H1 (cell line): Measurements from ENCODE around the gene ZFP36L1. TPM values are rescaled to one million over a fixed set of nuclear protein-coding genes. Genes with fewer than 3 reads are reported as not detected.

Experiments used
- CTCF ChIA-PET: fragments of 300-600 bp; sonication (Branson Sonifier 250); formaldehyde crosslinking; loops from one replicate; lab custom pipeline; 2021; ENCODE audit not compliant: partially characterized antibody; lab: Charles Lee
- POLR2A ChIA-PET: fragments of 300-600 bp; sonication (Branson Sonifier 250); formaldehyde crosslinking; loops from one replicate; lab custom pipeline; 2021; ENCODE audit warnings: inconsistent platforms; ENCODE audit not compliant: partially characterized antibody; lab: Charles Lee
- DNase-seq, 2 experiments: peaks; one replicate each; pipeline versions ENCODE4 v3.0.0 to v3.0.0-alpha.2; 2010 to 2022; ENCODE audit warnings: low spot score in 2 of 2, low read depth in 1 of 2, mixed read lengths in 1 of 2
- FAIRE-seq: peaks from 2 replicates; lab custom pipeline; 2011; peaks lifted over from hg19 to GRCh38; lab: Jason Lieb, UNC
- H2AFZ ChIP-seq: 2 replicates; pipeline ENCODE4 v1.8.1; 2012; ENCODE audit warnings: low read length, inconsistent platforms
- H2AK5ac ChIP-seq: 2 replicates; pipeline ENCODE4 v1.6.1; 2013; ENCODE audit warnings: low read depth, low read length
- H2BK120ac ChIP-seq: replicated peaks from 2 replicates; pipeline ENCODE3; 2013; ENCODE audit warnings: low read depth, low read length, inconsistent platforms
- H2BK12ac ChIP-seq: 2 replicates; pipeline ENCODE4 v1.6.1; 2013; ENCODE audit warnings: low read depth, low read length
- H2BK15ac ChIP-seq: 2 replicates; pipeline ENCODE4 v1.6.1; 2013; ENCODE audit warnings: low read length
- H2BK20ac ChIP-seq: 2 replicates; pipeline ENCODE4 v1.6.1; 2013; ENCODE audit warnings: low read length
- H2BK5ac ChIP-seq: 2 replicates; pipeline ENCODE4 v1.6.1; 2013; ENCODE audit warnings: low read depth, low read length
- H3K14ac ChIP-seq: 2 replicates; pipeline ENCODE4 v1.6.1; 2013; ENCODE audit warnings: inconsistent platforms; ENCODE audit not compliant: insufficient read length
- H3K18ac ChIP-seq: 2 replicates; pipeline ENCODE4 v1.6.1; 2013; ENCODE audit warnings: low read length; ENCODE audit errors: extremely low read depth
- H3K23ac ChIP-seq: 2 replicates; pipeline ENCODE4 v1.6.1; 2013; ENCODE audit warnings: inconsistent platforms; ENCODE audit not compliant: insufficient read length
- H3K23me2 ChIP-seq: 2 replicates; pipeline ENCODE4 v1.6.1; 2013; ENCODE audit warnings: low read depth, low read length
- H3K27ac ChIP-seq: 2 replicates; pipeline ENCODE4 v1.6.1; 2011; ENCODE audit warnings: low read depth, low read length, inconsistent platforms
- H3K27me3 ChIP-seq, 4 experiments: replicated peaks in 1 of 4; 1 replicate in 1 of 4; 2 replicates in 3 of 4; pipeline versions ENCODE4 v1.6.1 to v1.8.1; 2011 to 2013; ENCODE audit warnings: low read length in 3 of 4, mild to moderate bottlenecking in 3 of 4, inconsistent platforms in 2 of 4, mixed read lengths in 2 of 4, moderate library complexity in 1 of 4; ENCODE audit not compliant: control insufficient read depth in 3 of 4, insufficient read depth in 3 of 4; ENCODE audit errors: extremely low read depth in 1 of 4
- H3K36me3 ChIP-seq, 4 experiments: 2 replicates each; pipeline versions ENCODE4 v1.6.1 to v1.8.1; 2011 to 2013; ENCODE audit warnings: mild to moderate bottlenecking in 4 of 4, low read length in 3 of 4, moderate library complexity in 2 of 4, control low read depth in 1 of 4, inconsistent platforms in 1 of 4; ENCODE audit not compliant: insufficient read depth in 4 of 4, control insufficient read depth in 2 of 4
- H3K4ac ChIP-seq: replicated peaks from 2 replicates; pipeline ENCODE3; 2013; ENCODE audit warnings: low read length, low read depth, mixed read lengths, inconsistent platforms; ENCODE audit not compliant: insufficient read length
- H3K4me1 ChIP-seq, 4 experiments: replicated peaks in 1 of 4; 1 replicate in 1 of 4; 2 replicates in 3 of 4; pipeline versions ENCODE4 v1.6.1 to v1.8.1; 2011 to 2013; ENCODE audit warnings: low read length in 3 of 4, inconsistent platforms in 2 of 4, mixed read lengths in 1 of 4; ENCODE audit not compliant: insufficient read depth in 4 of 4, control insufficient read depth in 3 of 4
- H3K4me2 ChIP-seq, 2 experiments: 2 replicates each; pipeline versions ENCODE4 v1.6.1 to v1.8.1; 2011 to 2013; ENCODE audit warnings: low read depth in 2 of 2, low read length in 2 of 2, control low read depth in 1 of 2, inconsistent platforms in 1 of 2, mild to moderate bottlenecking in 1 of 2; ENCODE audit not compliant: insufficient read depth in 1 of 2
- H3K4me3 ChIP-seq, 4 experiments: fragments of 200-600, 300-600 bp in 1 of 4; sonication (generic), shearing (Covaris generic), sonication (Bioruptor Twin) in 1 of 4; 2 replicates each; pipeline versions ENCODE4 v1.5.1 to v1.8.1; 2011 to 2016; ENCODE audit warnings: low read length in 4 of 4, low read depth in 3 of 4, control low read depth in 2 of 4, inconsistent platforms in 2 of 4, mild to moderate bottlenecking in 2 of 4, mixed read lengths in 1 of 4, moderate library complexity in 1 of 4; ENCODE audit not compliant: insufficient read depth in 2 of 4; ENCODE audit errors: extremely low read depth in 1 of 4
- H3K56ac ChIP-seq: replicated peaks from 2 replicates; pipeline ENCODE3; 2013; ENCODE audit warnings: low read depth, mild to moderate bottlenecking, mixed read lengths, low read length, inconsistent platforms; ENCODE audit not compliant: insufficient read length
- H3K79me1 ChIP-seq: 2 replicates; pipeline ENCODE4 v1.6.1; 2013; ENCODE audit warnings: low read depth, low read length, control low read depth
- H3K79me2 ChIP-seq, 2 experiments: 2 replicates each; pipeline versions ENCODE4 v1.6.1 to v1.8.1; 2012 to 2013; ENCODE audit warnings: low read length in 2 of 2, mild to moderate bottlenecking in 2 of 2, inconsistent platforms in 1 of 2; ENCODE audit not compliant: insufficient read depth in 2 of 2, control insufficient read depth in 1 of 2
- H3K9ac ChIP-seq, 4 experiments: replicated peaks in 1 of 4; 1 replicate in 1 of 4; 2 replicates in 3 of 4; pipeline versions ENCODE4 v1.6.1 to v1.8.1; 2011 to 2013; ENCODE audit warnings: low read depth in 3 of 4, low read length in 3 of 4, control low read depth in 2 of 4, mild to moderate bottlenecking in 2 of 4, moderate library complexity in 2 of 4, inconsistent platforms in 1 of 4; ENCODE audit errors: extremely low read depth in 1 of 4
- H3K9me3 ChIP-seq, 2 experiments: 2 replicates each; pipeline versions ENCODE4 v1.6.1 to v1.8.1; 2012 to 2013; ENCODE audit warnings: mild to moderate bottlenecking in 2 of 2, moderate library complexity in 2 of 2, control low read depth in 1 of 2, inconsistent platforms in 1 of 2, low read depth in 1 of 2, low read length in 1 of 2, mixed read lengths in 1 of 2; ENCODE audit not compliant: insufficient read depth in 2 of 2
- H4K20me1 ChIP-seq, 2 experiments: replicated peaks in 1 of 2; 2 replicates each; pipeline versions ENCODE3 to v1.8.1; 2011 to 2013; ENCODE audit warnings: inconsistent platforms in 2 of 2, low read length in 2 of 2, mild to moderate bottlenecking in 1 of 2; ENCODE audit not compliant: insufficient read depth in 2 of 2, control insufficient read depth in 1 of 2
- H4K5ac ChIP-seq: 2 replicates; pipeline ENCODE4 v1.6.1; 2013; ENCODE audit warnings: low read length, low read depth, mixed read lengths, inconsistent platforms; ENCODE audit not compliant: insufficient read length
- H4K8ac ChIP-seq: 2 replicates; pipeline ENCODE4 v1.8.0; 2013; ENCODE audit warnings: mild to moderate bottlenecking, moderate library complexity, low read length, inconsistent platforms; ENCODE audit not compliant: insufficient read depth; ENCODE audit errors: extremely low read depth
- H4K91ac ChIP-seq: replicated peaks from 2 replicates; pipeline ENCODE3; 2013; ENCODE audit warnings: low read length, mixed read lengths, inconsistent platforms; ENCODE audit not compliant: insufficient read length
- POLR2AphosphoS5 ChIP-seq: IDR thresholded peaks from 2 replicates; pipeline ENCODE4 v1.6.1; 2011; ENCODE audit warnings: low read depth, low read length
- WGBS, 2 experiments: shearing (Covaris generic) in 1 of 2; methylation state at CpG; one replicate each; pipeline versions ENCODE4 v1.1.6 to v1.1.7; 2013 to 2015; ENCODE audit warnings: low lambda C conversion rate in 2 of 2, mixed read lengths in 2 of 2, inconsistent platforms in 1 of 2, low coverage in 1 of 2, missing lambda C conversion rate in 1 of 2; ENCODE audit not compliant: insufficient replicate concordance in 2 of 2, insufficient coverage in 1 of 2, insufficient read length in 1 of 2; ENCODE audit errors: extremely low coverage in 1 of 2, missing lambda C conversion rate in 1 of 2; 5-methylcytosine and 5-hydroxymethylcytosine counted together
- polyA plus RNA-seq, 7 experiments: library from polyadenylated mRNA; depleted of rRNA in 3 of 7; stranded (reverse) in 5 of 7; unstranded in 2 of 7; fragments of >200 nt in 5 of 7; fragments of 200-250 nt in 2 of 7; gene quantifications; 1 replicate in 5 of 7; 2 replicates in 1 of 7; 4 replicates in 1 of 7; pipeline versions ENCODE4 v1.2.1 to v1.2.3, GENCODE V29; 2011 to 2013; ENCODE audit warnings: missing spikeins in 2 of 7, mixed read lengths in 2 of 7
- total RNA-seq: library from RNA; stranded (reverse); fragmentation: NEBNext Ultra II Directional; extraction: Animal tissue kit (Norgen Biotek cat#: 25700); gene quantifications from 2 replicates; pipeline ENCODE4 v1.2.1, GENCODE V29; 2021

The ZFP36L1 gene
- total and polyA plus RNA-seq, 2 of the 8 experiments (the other 6 are each of a cell fraction or from before 2014, with no cell fraction given) = 80.4 to 132 TPM

DNA sequence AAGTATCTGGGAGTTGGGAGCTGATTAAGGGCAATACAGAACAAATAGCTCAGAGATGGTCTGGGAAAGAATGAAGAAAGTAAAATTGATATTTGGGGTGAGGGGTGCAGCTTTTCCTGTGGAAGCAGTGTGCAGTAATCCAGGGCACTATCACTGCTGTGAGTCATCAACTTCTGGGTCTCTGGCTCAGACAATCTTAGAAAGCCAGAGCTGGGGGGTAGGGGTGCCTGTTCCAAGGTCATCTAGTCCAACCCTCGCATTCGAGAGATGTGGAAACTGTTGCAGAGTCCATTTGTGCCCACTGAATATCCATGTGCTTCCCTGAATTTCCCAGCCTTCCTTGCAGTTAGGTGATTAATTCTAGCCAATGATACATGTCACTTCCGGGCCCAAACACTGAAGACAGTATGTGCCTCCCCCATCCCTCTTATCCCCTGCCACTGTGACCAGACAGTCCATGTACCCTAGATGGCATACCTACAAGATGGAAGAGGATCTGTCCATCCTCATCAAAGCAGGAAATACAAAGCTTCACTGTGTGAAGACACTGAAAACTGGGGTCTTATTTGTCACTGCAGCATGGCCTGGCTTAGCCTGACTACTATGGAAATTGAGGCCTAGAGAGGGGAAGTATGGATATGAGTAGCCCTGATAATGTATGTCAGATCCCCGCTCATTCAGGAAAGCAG is 51.9 kb downstream of the ZFP36L1 start:
- Histone ChIP-seq H3K36me3 (no peaks in the 10 kb centered on the region), H3K79me2 (no peaks in the 10 kb centered on the region), H3K27me3 (no peaks in the 10 kb centered on the region), H3K4me3 (no peak overlapping the region), H3K9ac (no peak overlapping the region), H3K4me1 (peaks cover 0 to 4% (median 0%) of the 10 kb centered on the region in 4 experiments; a peak in 2 of 7 replicates), H4K8ac (no peak overlapping the region), H4K91ac (no peak overlapping the region), H2AFZ (no peak overlapping the region), H3K79me1 (no peaks in the 10 kb centered on the region), H4K5ac (no peak overlapping the region), H4K20me1 (no peaks in the 10 kb centered on the region), H2BK5ac (no peak overlapping the region), H3K56ac (no peak overlapping the region), H2AK5ac (no peak overlapping the region), H3K9me3 (no peaks in the 10 kb centered on the region; a peak in 2 of 4 replicates), H3K23me2 (no peaks in the 10 kb centered on the region), H3K18ac (no peak overlapping the region), H2BK12ac (no peak overlapping the region), H3K4me2 (no peak overlapping the region), H2BK20ac (no peak overlapping the region), H2BK120ac (no peak overlapping the region), H3K23ac (no peak overlapping the region), H3K27ac (no peak overlapping the region), H2BK15ac (no peak overlapping the region), H3K4ac (no peak overlapping the region), H3K14ac (no peak overlapping the region)
- CTCF ChIA-PET = no interaction called here
- no peak for DNase-seq
- no peak for FAIRE-seq
- TF ChIP-seq POLR2AphosphoS5 = no peak
- POLR2A ChIA-PET = no interaction called here
- WGBS, 2 experiments = 86% methylated on average over 4 of the region's 4 CpGs; no CpG with 5 or more reads in 1 of the 2 experiments
